IPS-18a (cell line): ENCODE measurements around the gene TNFRSF18.

Experiments used
- H3K27ac ChIP-seq: one replicate; pipeline ENCODE4 v1.5.1; 2013; ENCODE audit warnings: low read length
- H3K27me3 ChIP-seq: one replicate; pipeline ENCODE4 v1.6.1; 2013; ENCODE audit warnings: mild to moderate bottlenecking, low read length; ENCODE audit not compliant: control insufficient read depth, insufficient read depth
- H3K36me3 ChIP-seq: one replicate; pipeline ENCODE4 v1.6.1; 2013; ENCODE audit warnings: low read depth, low read length; ENCODE audit not compliant: control insufficient read depth
- H3K4me1 ChIP-seq: one replicate; pipeline ENCODE4 v1.6.1; 2013; ENCODE audit warnings: low read depth, low read length; ENCODE audit not compliant: control insufficient read depth
- H3K4me3 ChIP-seq: one replicate; pipeline ENCODE4 v1.5.1; 2013; ENCODE audit warnings: low read length
- H3K9ac ChIP-seq: one replicate; pipeline ENCODE4 v1.6.1; 2013; ENCODE audit warnings: mild to moderate bottlenecking, low read length, moderate library complexity
- H3K9me3 ChIP-seq: one replicate; pipeline ENCODE4 v1.6.1; 2013; ENCODE audit warnings: low read depth, low read length; ENCODE audit not compliant: control insufficient read depth

Gene TNFRSF18

DNA sequence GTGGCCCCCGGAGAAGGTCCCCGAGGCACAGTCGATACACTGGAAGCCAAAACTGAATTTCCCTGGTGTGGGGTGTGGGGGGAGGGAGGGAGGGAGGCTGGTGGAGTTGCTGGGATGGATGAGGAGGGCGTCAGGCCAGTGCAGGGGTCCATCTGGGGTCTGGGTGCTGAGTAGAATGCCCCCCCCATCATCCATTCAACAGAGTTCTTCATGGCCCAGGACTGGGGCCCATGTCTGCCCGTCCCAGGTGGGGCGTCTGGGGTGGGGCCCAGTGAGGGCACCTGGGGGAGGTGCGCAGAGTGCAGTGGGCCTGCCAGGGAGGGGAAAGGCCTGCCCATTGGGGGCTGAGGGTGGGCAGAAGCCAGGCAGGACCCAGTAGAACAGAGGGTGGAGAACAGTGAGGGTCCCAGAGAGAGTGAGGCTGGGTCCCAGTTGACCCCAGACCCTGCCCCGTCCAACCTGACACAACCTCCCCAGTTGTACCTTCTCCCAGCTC lies 1.9 kb downstream of the TNFRSF18 start:
- Histone ChIP-seq H3K27me3 (peaks cover 38% of the 10 kb centered on the region), H3K9me3 (no peaks in the 10 kb centered on the region), H3K27ac (no peak overlapping the region), H3K4me3 (no peak overlapping the region), H3K9ac (no peak overlapping the region), H3K4me1 (peaks cover 3% of the 10 kb centered on the region), H3K36me3 (no peaks in the 10 kb centered on the region)

DNA sequence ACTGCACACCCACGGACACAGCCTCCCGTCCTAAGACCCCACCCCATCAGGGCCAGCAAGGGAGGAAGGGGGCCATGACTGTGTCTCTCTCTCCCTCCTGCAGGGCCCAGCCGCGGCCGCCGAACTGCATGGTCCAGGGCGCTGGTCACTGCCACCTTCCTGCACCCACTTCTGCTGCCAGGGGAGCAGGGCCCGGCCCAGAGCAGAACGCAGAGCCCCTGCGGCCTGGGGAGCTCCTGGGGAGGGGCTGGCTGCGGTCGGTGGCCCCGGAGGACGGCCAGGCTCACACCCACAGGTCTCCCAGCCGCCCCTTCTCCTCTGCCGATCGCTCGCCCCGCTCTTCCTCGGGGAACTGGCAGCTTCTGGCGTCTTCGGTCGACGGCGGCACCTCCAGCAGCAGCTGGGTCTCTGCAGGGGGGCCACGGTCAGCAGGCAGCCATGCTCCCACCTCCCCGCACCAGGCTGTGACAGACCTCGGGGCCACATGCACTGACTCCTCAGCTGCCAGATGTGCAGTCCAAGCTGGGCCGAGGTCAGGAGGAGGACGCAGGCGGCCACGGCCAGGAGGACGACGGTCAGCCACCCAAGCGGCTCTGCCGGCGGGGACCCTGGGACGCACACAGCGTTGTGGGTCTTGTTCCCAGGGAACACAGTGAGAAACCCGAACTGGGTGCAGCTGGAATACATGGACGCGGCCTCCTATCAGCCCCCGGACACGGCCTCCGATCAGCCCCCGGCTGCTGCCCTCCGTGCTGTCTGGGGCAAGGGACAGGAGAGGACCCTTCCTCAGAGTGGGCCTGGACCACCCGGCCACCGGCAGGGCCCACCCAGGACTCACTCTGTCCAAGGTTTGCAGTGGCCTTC lies 2.6 kb downstream of the TNFRSF18 start:
- H3K9me3 ChIP-seq = no peaks in the 10 kb centered on the region
- H3K4me1 ChIP-seq = peaks cover 3% of the 10 kb centered on the region
- H3K4me3 ChIP-seq = no peak overlapping the region
- peaks cover 38% of the 10 kb centered on the region for H3K27me3 ChIP-seq
- H3K9ac ChIP-seq = no peak overlapping the region
- H3K36me3 ChIP-seq = no peaks in the 10 kb centered on the region
- H3K27ac ChIP-seq = no peak overlapping the region

DNA sequence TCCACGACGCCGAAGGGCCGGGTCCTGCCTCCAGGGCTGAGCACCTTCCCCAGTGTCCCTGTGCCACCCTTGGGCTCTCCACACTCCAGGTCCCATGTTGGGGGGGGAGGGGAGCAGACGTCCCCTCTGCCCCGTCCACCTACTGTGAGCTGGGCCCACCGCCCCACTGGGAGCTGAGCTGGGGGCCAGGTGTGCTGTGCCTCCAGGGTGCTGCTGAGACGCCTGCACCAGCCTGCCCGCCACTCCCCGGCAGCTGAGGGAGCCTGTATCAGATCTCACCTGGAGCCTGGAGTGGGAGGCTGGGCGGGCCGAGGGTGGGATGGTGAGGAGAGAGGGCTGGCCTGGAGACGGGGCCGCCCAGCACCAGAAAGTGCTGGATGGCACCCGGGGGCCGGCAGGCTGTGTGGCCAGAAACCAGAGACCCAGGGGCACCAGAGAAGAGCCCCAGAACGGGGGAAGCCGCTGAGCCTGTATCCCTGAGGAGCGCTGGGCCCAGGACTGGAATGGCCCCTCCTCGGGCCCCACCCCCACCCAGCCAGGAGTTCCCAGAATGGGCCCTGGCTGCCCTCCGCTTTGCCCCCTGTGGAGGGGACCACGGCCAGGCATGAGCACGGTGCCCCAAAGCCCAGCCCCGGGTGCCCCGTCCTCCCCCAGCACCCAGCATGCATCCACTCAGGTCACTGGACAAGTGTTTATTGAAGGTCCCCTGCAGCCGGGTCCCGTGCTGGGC lies 3.4 kb downstream of the TNFRSF18 start:
- H3K4me1 ChIP-seq = peaks cover 3% of the 10 kb centered on the region
- H3K27ac ChIP-seq = no peak overlapping the region
- no peak overlapping the region for H3K4me3 ChIP-seq
- no peaks in the 10 kb centered on the region for H3K9me3 ChIP-seq
- H3K36me3 ChIP-seq = no peaks in the 10 kb centered on the region
- peaks cover 38% of the 10 kb centered on the region for H3K27me3 ChIP-seq
- H3K9ac ChIP-seq = no peak overlapping the region

DNA sequence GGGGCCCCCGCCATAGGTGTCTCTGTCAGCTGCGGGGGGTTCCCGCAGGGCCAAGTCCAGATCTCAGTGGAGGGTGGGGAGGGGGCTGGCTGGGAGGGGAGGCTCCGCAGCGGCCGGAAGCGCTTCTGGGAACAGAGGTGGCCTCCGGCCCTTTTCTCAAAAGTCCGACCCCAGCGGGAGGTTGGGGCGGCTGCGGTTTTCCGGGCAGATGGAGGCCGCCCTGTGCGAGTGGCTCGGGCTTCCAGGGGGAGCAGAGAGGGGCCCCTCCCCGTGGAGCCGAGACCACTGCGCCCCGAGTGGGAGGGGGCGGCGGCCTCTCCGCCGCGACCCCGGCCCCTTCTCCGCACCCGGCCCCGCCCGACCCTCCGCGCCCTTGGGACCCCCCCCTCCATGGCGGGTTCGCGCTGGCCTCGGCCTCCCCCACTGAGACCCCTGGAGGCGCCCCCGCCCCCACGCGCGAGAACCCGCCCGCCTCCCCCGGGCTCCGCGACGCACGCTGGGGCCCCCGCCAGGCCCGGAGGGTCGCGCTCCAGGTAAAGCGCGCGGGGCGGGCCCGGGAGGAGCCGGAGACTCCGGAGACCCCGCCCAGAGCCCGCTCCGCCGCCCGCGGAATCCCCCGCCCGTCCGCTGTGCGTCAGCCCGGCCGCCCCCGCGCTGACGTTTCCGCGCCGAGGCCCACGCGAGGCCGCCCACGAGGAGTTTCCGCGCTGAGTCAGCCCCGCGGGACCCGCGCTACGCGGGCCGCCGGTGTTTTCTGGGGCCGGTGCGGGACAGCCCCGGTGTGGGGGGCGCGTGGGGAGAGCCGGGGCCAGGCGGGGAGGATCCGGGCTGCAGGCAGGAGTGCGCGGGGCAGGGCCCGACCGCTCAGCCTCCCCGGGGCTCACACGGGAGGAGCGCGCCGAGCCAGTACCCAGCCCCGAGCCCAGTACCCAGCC lies 5.2 kb downstream of the TNFRSF18 start:
- H3K9ac ChIP-seq = no peak overlapping the region

DNA sequence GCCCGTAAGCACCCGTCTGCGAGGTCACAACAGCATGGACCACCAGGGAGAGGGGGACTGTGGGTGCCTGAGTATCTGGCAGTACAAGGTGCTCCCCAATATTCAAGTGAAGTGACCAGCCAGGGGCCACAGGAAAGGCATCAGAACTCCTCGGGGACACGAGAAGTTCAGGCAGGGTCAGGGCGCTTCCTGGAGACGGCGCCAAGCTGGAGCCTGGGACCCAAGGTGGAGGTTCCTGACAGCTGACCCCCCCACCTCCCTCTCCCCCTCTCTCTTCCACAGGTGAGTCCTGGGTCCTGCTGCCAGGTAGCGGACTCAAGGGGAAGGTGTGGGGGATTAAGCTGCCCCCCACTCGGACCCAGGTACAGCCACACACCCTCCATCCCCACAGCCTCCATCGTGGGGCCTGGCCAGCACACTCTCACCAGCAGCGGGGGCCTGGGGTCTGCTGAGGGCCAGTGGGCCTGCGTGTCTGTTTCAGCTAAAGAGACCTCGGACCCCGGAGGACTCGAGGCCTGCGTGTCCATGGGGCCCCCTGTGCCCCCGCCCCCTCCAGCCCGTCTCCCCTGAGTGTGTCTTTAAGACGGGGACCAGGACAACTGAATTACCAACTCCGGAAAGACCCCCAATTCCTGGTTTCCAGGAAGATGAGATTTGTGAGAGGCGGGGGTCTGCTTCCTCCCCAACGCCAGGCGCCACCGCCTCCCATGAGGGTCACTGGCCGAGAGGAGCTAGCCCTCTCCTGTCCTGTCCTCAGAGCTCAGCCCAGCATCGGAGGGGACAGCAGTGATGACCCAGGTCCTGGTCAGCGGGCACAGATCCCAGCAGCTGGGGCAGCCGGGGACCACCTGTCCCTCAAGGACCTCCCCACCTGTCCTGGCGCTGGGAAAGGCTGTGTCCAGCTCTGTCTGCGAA lies 6.2 kb downstream of the TNFRSF18 start:
- Histone ChIP-seq H3K9me3 (no peaks in the 10 kb centered on the region), H3K9ac (no peak overlapping the region), H3K27ac (no peak overlapping the region), H3K27me3 (peaks cover 16% of the 10 kb centered on the region), H3K4me1 (peaks cover 3% of the 10 kb centered on the region), H3K4me3 (no peak overlapping the region), H3K36me3 (no peaks in the 10 kb centered on the region)

More for the DNA sequence above, 5.2 kb downstream of the TNFRSF18 start:
- H3K36me3 ChIP-seq = no peaks in the 10 kb centered on the region
- no peak overlapping the region for H3K27ac ChIP-seq
- H3K4me1 ChIP-seq = peaks cover 3% of the 10 kb centered on the region
- peaks cover 26% of the 10 kb centered on the region for H3K27me3 ChIP-seq
- H3K4me3 ChIP-seq = peak overlapping the region; percentile 33
- no peaks in the 10 kb centered on the region for H3K9me3 ChIP-seq

DNA sequence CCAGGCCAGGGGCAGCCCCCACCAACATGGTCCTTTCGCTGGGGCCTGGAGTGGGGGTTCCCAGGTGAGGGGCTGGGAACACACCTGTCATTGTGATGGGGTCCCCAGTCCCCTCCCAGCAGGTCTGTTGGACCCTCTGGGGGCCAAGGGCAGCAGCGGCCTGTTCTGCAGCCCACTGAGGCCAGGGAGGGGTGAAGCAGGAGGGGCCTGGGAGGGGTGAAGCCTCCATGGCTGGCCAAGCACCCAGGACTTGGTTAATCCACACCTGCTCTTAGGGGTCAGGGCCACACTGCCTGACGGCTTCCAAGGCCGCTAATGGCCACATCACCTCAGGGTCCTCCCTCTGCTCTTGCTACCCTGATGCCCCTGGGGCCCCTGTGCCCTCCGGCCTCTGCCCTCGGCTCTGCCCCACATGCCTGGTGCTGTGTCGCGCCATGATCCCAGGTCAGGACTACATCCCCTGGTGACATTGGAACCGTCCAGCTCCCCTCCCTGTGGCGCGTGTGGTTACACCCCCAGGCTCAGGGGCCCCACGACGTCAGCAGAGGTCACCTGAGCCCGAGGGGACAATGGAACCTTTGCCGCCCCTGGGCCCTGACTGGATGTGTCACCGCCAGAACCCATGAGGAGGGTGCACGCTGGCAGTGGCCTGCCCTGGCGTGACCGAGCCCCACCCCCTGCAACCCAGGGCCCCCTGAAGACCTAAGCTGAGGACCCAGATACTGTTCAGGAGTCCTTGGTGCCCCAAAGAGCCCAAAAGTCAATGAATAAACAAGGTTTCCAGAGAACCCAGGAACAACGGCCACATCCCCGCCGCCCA lies 7.0 kb downstream of the TNFRSF18 start:
- Histone ChIP-seq H3K4me3 (no peak overlapping the region), H3K36me3 (no peaks in the 10 kb centered on the region), H3K4me1 (peaks cover 3% of the 10 kb centered on the region), H3K9me3 (no peaks in the 10 kb centered on the region), H3K9ac (no peak overlapping the region), H3K27ac (no peak overlapping the region), H3K27me3 (peaks cover 9% of the 10 kb centered on the region)

- no peak overlapping the region for H3K4me3 ChIP-seq
- H3K27ac ChIP-seq = no peak overlapping the region
- H3K4me1 ChIP-seq = peaks cover 3% of the 10 kb centered on the region
- H3K9ac ChIP-seq = no peak overlapping the region
- no peaks in the 10 kb centered on the region for H3K9me3 ChIP-seq
- peaks cover 9% of the 10 kb centered on the region for H3K27me3 ChIP-seq
- H3K36me3 ChIP-seq = no peaks in the 10 kb centered on the region
Observed at GRCh38 chr1:1198423-1199140, 7.8 kb downstream of the TNFRSF18 start.

DNA sequence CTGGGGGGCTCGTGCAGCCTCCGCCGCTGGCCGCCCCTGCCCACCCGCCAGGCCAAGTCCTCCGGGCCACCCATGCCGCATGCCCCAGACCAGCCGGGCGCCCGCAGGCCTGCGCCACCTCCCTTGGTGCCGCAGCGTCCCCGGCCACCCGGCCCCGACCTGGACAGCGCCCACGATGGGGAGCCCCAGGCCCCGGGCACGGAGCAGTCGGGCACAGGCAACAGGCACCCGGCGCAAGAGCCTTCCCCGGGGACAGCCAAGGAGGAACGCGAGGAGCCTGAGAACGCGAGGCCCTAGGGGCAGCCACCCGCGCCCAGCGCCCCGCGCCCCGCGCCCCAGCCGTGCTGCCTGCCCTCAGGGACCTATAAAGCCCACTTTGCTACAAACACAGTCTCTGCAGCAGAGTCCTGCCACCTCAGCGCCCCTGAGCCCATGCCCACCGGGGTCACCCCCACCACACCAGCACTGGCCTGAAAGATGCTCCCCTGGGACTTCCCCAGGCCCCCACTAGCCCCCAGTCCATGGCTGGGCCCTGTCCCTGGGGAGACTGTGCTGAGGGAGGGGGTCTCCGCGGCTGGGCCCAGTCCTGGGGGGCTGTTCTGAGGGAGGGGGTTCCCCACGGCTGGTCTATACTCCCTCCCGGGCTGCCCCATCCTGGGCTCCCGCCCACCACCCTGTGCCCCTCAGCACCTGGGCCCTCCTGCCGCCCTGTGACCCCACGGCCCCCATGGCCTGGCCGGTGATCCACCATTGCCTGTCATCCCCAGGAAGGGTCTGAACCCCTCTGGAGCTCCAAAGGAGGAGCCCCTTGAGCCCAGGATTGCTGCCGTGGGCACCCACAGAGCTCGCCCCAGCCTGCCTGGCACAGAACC lies 8.6 kb downstream of the TNFRSF18 start:
- Histone ChIP-seq H3K27ac (no peak overlapping the region), H3K9ac (no peak overlapping the region), H3K4me3 (no peak overlapping the region), H3K36me3 (no peaks in the 10 kb centered on the region), H3K4me1 (peaks cover 3% of the 10 kb centered on the region), H3K27me3 (peaks cover 9% of the 10 kb centered on the region), H3K9me3 (no peaks in the 10 kb centered on the region)

GRCh38 chr1:1197188-1197500 lies 9.2 kb downstream of the TNFRSF18 start:
- Histone ChIP-seq H3K27ac (no peak overlapping the region), H3K9me3 (no peaks in the 10 kb centered on the region), H3K4me1 (peaks cover 3% of the 10 kb centered on the region), H3K36me3 (no peaks in the 10 kb centered on the region), H3K27me3 (peaks cover 9% of the 10 kb centered on the region), H3K9ac (no peak overlapping the region), H3K4me3 (no peak overlapping the region)
